Gastrocnemius medialis (tissue), 4 donors: ENCODE results near the gene OBSCN.

Experiments used
- CTCF ChIP-seq, 5 experiments: fragments of 450-650 bp in 3 of 5; fragments of 200-600 bp in 2 of 5; sonication (generic) in 2 of 5; IDR thresholded peaks in 4 of 5; conservative IDR thresholded peaks in 1 of 5; 1 replicate in 4 of 5; 2 replicates in 1 of 5; pipeline ENCODE4 v1.5.1; 2016 to 2019; ENCODE audit warnings: antibody characterized with exemption in 5 of 5, mild to moderate bottlenecking in 3 of 5, moderate library complexity in 3 of 5
- POLR2A ChIP-seq, 2 donors: fragments of 450-650 bp; IDR thresholded peaks; one replicate each; pipeline ENCODE4 v1.6.1; 2017; ENCODE audit warnings: antibody characterized with exemption in 2 of 2, mild to moderate bottlenecking in 2 of 2, moderate library complexity in 2 of 2

GRCh38 chr1:228393268-228393701 is 185.4 kb downstream of the OBSCN start:
- TF ChIP-seq CTCF (IDR thresholded peaks at IDR 0.05 in 4 of 5, conservative IDR thresholded peaks at IDR 0.05 in 1 of 5): no peak
- no peak for TF ChIP-seq POLR2A (IDR thresholded peaks at IDR 0.05)
